Measurements from ENCODE around the gene PABPN1.

- peak; percentile 57 for TF ChIP-seq CTCF (IDR thresholded peaks at IDR 0.05; ENCODE audit: low read length)
- no peak for TF ChIP-seq EZH2 (optimal IDR thresholded peaks at IDR 0.05; ENCODE audit: low read depth, low read length)
Observed at GRCh38 chr14:23294734-23295561, 26.3 kb upstream of the PABPN1 start.
